Dermis blood vessel endothelial cell (primary cell): ENCODE measurements around the gene ZNFX1. TPM values are rescaled to one million over a fixed set of nuclear protein-coding genes. Genes with fewer than 3 reads are reported as not detected.
"Not testable (repeated sequence)": the region's sequence is repeated elsewhere in the genome, so short reads cannot be mapped to it uniquely, and the experiment has no call there.

ENCODE experiments used
- DNase-seq: peaks from one replicate; pipeline ENCODE4 v3.0.0; 2010
- total RNA-seq: library from RNA; depleted of rRNA; stranded (reverse); fragments of >200 nt; gene quantifications from 2 replicates; pipeline ENCODE4 v1.2.3, GENCODE V29; 2014

The ZNFX1 gene
- 47.0 and 48.0 TPM in 2 replicates for total RNA-seq

- DNase-seq = peak; percentile 98
Observed at GRCh38 chr20:49278036-49278817, at the start of gene ZNFX1. Gene ZNFX1, minus strand, starts transcription at chr20:49278057. Its CDS starts 2,218 bp downstream, at chr20:49275839.

GRCh38 chr20:49326026-49326425 lies 48.2 kb upstream of the ZNFX1 start:
- DNase-seq = no peak

- no peak for DNase-seq
Observed at GRCh38 chr20:49324306-49324705, 46.4 kb upstream of the ZNFX1 start.

GRCh38 chr20:49323622-49324238 lies 45.9 kb upstream of the ZNFX1 start:
- DNase-seq = peak; percentile 92

DNA sequence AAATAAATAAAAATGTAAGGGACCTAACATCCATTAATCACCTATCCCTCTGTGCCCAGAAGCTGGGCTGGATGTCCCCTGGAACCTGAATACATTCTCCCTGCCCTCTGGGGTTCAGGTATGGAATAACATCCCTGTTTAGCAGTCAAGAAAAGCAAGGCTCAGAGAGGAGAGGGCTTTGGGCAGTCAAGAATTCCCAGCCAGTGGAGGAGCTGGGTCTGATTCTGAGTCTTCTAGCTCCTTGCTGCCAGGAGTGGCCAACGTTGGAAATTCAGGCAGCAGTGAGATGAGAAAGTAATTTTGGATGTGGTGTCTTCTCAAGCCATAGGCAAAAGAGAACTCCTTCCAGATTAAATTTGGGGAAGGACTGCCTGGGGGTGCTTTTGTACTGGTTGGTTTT lies 42.6 kb upstream of the ZNFX1 start:
- DNase-seq = peak; percentile 62

- DNase-seq = no peak
Observed at GRCh38 chr20:49319208-49319809, 41.5 kb upstream of the ZNFX1 start.

DNA sequence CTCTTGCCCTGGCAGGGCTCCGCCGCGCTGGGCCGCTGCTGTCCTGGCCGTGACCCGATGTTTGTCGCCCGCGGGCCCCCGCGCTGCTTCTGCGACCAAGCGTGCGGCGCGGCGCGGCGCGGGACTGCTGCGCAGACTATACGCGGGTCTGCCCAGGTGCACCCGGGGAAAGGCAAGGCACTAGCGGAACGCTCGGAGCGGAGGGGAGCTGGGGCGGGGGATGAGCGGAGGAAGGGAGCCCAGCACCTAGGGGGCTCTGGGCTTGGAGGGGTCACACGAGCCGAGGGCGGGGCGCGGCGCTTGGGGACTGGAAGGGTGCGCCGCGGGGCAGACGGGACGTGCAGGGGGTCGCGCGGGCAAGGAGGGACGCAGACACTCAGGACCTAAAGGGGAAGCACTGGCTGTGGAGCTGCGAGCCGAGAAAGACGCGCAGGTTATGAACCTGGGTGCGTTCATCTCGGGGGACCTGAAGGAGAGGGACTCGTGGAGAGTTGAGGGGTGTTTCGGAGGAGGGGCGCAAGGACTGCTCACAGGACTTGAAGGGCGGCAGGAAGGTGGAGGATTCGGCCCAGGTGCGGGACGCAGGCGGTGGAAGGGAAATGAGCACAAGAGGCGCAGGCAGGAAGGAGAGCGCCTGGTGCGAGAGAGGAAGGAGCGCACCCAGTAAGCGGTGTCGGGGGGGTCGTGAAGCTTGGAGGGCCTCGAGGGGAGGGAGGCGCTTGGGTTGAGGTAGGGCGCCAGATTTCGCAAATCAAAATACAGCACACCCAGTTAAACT lies 40.8 kb upstream of the ZNFX1 start:
- peak; percentile 17 for DNase-seq

- no peak for DNase-seq
Observed at GRCh38 chr20:49318091-49318429, 40.2 kb upstream of the ZNFX1 start.

GRCh38 chr20:49316704-49317103 lies 38.8 kb upstream of the ZNFX1 start:
- no peak for DNase-seq

DNA sequence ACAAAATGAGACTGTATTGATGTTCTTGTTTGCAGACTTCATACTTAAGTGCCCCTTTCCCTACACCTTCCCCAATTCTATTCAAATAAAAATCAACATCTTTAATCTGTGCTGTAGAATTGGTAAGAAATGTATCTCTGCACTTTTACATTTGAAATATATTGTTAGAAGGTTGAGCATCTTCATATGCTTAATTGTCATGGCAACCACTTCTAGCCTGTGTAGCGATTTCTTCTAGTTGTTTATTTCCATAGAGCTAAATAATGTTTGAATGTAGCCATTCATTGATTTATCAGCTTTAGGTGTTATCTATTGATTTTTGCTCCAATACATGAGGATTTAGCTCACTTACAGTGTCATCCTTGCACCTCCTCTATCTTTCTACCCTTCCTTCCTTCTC lies 37.7 kb upstream of the ZNFX1 start:
- no peak for DNase-seq

DNA sequence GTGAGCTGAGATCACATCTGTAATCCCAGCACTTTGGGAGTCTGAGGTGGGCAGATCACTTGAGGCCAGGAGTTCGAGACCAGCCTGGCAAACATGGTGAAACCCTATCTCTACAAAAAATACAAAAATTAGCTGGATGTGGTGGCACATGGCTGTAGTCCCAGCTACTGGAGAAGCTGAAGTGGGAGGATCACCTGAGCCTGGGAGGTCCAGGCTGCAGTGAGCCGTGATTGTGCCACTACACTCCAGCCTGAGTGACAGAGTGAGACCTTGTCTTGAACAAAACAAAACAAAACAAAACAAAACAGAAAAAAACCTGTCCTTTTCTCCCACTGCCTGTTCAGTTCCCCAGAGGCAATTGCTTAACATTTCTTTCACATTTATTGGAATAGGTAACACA lies 36.2 kb upstream of the ZNFX1 start:
- not testable (repeated sequence) for DNase-seq

DNA sequence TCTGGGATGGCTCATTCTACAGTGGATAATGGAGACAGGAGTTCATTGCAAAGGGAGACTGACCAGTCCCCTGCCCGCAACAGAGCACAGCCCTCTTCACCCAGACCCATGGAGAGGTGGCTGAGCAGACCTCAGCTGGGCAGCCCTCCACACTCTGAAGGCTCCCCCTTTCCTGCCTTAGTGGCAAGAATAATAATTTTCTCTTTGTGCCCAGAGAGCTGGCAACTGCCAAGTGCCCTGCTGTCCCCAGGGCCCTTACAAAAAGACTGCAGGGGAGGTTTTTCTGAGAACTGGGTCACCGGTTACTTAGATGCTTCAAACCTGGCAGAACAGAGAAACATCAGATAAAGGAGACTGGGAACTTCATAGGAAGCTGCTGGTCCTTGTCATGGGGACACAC lies 35.4 kb upstream of the ZNFX1 start:
- no peak for DNase-seq

DNA sequence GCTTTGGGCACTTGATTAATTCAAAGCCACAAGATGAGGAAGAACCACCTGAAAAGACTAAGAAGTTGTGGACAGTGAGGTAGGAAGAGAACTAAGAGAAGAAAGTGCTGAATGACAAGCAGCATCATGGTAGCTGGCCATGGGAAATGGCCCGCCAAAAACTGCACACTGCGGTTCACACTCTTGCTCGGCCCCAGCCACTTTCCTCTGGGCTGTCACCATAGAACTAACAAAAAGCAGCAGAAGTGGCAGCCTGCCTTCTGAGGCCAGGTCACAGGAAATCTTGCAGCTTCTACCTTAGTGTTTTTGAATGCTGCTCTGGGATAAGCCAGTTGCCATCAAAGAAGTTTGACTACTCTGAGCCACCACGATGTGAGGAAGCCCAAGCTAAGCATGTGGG lies 34.8 kb upstream of the ZNFX1 start:
- no peak for DNase-seq

DNA sequence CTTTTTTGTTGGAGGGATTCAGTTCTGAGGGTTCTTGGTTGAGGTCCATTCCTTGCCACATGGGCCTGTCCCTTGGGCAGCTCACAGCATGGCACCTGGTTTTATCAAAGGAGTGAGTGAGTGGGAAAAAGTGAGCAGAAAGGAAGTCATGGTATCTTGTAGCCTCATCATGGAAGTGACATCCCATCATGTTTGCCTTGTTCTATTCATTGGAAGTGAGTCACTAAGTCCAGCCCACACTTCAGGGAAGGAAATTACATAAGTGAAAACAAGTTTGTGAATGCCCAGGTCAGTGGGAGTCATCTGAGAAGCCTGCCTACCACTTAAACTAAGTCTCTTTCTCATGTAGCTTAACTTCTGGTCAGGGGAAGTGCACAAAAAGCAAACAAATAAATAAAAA lies 32.8 kb upstream of the ZNFX1 start:
- DNase-seq = peak; percentile 80

DNA sequence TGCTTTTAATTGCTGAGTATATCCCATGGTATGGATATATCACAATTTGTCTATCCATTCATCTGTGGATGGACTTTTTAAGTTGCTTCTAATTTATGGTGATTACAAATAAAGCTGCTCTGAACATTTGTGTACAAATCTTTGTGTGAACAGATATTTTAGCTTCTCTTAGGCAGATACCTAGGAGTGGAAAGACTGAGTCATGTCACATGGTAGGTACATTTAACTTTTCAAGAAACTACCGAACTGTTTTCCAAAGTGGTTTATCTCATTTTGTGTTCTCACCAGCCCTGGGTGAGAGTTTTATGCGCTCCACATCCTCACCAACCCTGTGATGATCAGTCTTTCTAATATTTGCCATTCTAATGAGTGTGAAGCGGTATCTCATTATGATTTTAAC lies 31.0 kb upstream of the ZNFX1 start:
- DNase-seq = no peak

GRCh38 chr20:49306903-49307620 lies 29.2 kb upstream of the ZNFX1 start:
- DNase-seq = no peak

DNA sequence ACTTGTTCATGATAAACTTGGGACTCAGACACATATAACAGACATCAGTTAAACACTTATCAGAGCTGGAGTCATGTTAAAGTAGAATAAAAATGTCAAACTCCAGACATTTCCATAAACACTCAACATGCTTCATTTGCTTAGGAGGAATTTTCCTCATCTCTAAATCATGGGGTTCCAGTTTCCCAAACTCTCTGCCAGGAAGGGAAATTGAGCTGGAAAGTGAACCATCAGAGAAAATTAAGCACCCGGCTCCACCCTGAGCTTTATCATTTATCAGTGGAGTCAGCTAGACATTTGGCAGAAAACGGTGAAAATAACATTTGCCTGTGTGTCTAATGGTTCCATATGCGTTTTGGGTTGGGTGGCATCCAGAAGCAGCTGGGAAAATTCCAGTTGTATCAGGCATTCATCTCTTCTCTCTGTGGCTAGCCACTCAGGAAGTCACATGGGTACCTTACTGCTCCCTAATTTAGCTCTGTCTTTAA lies 25.3 kb upstream of the ZNFX1 start:
- DNase-seq = no peak

DNA sequence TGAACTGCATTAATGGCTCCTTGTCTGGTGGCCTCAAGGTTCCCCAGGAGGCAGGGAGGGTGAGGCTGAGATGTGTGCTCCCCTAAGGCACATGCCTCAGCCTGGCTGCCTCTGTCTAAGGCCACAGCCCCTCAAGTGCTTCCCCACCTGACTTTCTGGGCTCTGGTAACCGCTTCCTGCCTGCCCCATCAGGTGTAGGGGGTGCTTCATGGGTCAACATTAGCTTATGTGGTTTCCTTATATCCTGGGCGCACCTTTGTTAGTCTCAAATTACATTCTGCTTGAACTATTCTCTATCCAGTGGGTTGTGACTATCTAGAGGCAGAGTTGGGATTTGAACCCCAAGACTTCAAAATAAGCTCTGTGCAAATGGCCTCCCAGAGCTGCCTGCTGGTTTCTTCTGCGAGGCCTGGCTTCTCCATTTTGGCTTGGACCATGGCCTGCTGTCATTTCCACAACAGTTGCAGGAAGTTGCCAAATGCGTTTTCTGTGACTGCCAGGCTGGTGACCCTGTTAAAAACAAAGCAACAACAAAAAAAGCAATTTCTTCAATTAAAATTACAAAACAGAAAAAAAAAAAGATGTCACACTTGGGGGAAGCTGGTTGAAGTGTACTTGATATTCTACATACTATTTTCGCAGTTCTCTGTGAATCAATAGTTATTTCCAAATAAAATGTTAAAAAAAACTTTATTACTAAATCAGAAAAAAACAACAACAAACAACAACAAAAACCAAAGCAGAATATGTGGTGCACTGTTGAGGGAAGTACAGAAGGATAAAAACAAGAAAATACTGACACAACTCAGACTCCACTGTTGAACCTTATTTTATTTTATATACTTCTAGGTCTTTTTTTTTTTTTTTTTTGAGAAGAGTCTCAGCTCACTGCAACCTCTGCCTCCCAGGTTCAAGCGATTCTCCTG lies 20.0 kb upstream of the ZNFX1 start:
- DNase-seq = no peak

DNA sequence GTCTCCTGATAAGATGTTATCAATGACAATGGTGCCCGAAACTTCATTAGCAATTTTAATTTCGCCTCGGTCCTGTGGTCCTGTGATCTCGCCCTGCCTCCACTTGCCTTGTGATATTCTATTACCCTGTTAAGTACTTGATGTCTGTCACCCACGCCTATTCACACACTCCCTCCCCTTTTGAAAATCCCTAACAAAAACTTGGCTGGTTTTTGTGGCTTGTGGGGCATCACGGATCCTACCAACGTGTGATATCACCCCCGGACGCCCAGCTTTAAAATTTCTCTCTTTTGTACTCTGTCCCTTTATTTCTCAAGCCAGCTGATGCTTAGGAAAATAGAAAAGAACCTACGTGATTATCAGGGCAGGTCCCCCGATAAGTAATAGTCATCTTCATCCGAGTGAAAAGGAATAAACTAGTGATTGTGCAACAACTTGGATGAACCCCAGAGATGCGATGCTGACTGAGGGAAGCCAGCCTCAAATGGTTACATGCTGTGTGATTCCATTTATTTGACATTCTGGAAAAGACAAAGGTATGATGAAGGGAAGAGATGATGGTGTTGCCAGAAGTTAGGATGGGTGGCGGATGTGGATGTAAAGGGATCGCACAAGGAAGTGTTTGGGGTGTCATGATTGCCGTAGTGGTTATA lies 16.3 kb upstream of the ZNFX1 start:
- not testable (repeated sequence) for DNase-seq

DNA sequence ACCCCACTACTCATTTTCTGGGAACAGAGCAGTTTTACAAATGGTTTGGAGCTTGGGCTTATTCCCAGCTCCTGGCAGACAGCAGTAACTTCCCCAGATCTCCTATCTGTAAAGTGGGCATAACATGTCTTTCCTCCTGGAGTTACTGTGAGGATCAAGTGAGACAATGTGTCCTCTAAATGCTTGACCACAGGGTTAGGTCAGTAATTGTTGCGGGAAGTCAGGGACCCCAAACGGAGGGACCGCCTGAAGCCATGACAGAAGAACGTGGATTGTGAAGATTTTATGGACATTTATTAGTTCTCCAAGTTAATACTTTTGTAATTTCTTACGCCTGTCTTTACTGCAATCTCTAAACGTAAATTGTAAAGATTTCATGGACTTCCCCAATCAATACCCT lies 15.3 kb upstream of the ZNFX1 start:
- DNase-seq = no peak

GRCh38 chr20:49292010-49292409 lies 14.2 kb upstream of the ZNFX1 start:
- no peak for DNase-seq
